H1 (cell line): ENCODE results near the gene SAMD4A. TPM values are rescaled to one million over a fixed set of nuclear protein-coding genes. Genes with fewer than 3 reads are reported as not detected.

Source experiments
- CTCF ChIA-PET: fragments of 300-600 bp; sonication (Branson Sonifier 250); formaldehyde crosslinking; loops from one replicate; lab custom pipeline; 2021; ENCODE audit not compliant: partially characterized antibody; lab: Charles Lee
- POLR2A ChIA-PET: fragments of 300-600 bp; sonication (Branson Sonifier 250); formaldehyde crosslinking; loops from one replicate; lab custom pipeline; 2021; ENCODE audit warnings: inconsistent platforms; ENCODE audit not compliant: partially characterized antibody; lab: Charles Lee
- DNase-seq, 2 experiments: peaks; one replicate each; pipeline versions ENCODE4 v3.0.0 to v3.0.0-alpha.2; 2010 to 2022; ENCODE audit warnings: low spot score in 2 of 2, low read depth in 1 of 2, mixed read lengths in 1 of 2
- FAIRE-seq: peaks from 2 replicates; lab custom pipeline; 2011; peaks lifted over from hg19 to GRCh38; lab: Jason Lieb, UNC
- H2AFZ ChIP-seq: 2 replicates; pipeline ENCODE4 v1.8.1; 2012; ENCODE audit warnings: low read length, inconsistent platforms
- H2AK5ac ChIP-seq: 2 replicates; pipeline ENCODE4 v1.6.1; 2013; ENCODE audit warnings: low read depth, low read length
- H2BK120ac ChIP-seq: replicated peaks from 2 replicates; pipeline ENCODE3; 2013; ENCODE audit warnings: low read depth, low read length, inconsistent platforms
- H2BK12ac ChIP-seq: 2 replicates; pipeline ENCODE4 v1.6.1; 2013; ENCODE audit warnings: low read depth, low read length
- H2BK15ac ChIP-seq: 2 replicates; pipeline ENCODE4 v1.6.1; 2013; ENCODE audit warnings: low read length
- H2BK20ac ChIP-seq: 2 replicates; pipeline ENCODE4 v1.6.1; 2013; ENCODE audit warnings: low read length
- H2BK5ac ChIP-seq: 2 replicates; pipeline ENCODE4 v1.6.1; 2013; ENCODE audit warnings: low read depth, low read length
- H3K14ac ChIP-seq: 2 replicates; pipeline ENCODE4 v1.6.1; 2013; ENCODE audit warnings: inconsistent platforms; ENCODE audit not compliant: insufficient read length
- H3K18ac ChIP-seq: 2 replicates; pipeline ENCODE4 v1.6.1; 2013; ENCODE audit warnings: low read length; ENCODE audit errors: extremely low read depth
- H3K23ac ChIP-seq: 2 replicates; pipeline ENCODE4 v1.6.1; 2013; ENCODE audit warnings: inconsistent platforms; ENCODE audit not compliant: insufficient read length
- H3K23me2 ChIP-seq: 2 replicates; pipeline ENCODE4 v1.6.1; 2013; ENCODE audit warnings: low read depth, low read length
- H3K27ac ChIP-seq: 2 replicates; pipeline ENCODE4 v1.6.1; 2011; ENCODE audit warnings: low read depth, low read length, inconsistent platforms
- H3K27me3 ChIP-seq, 4 experiments: replicated peaks in 1 of 4; 1 replicate in 1 of 4; 2 replicates in 3 of 4; pipeline versions ENCODE4 v1.6.1 to v1.8.1; 2011 to 2013; ENCODE audit warnings: low read length in 3 of 4, mild to moderate bottlenecking in 3 of 4, inconsistent platforms in 2 of 4, mixed read lengths in 2 of 4, moderate library complexity in 1 of 4; ENCODE audit not compliant: control insufficient read depth in 3 of 4, insufficient read depth in 3 of 4; ENCODE audit errors: extremely low read depth in 1 of 4
- H3K36me3 ChIP-seq, 4 experiments: 2 replicates each; pipeline versions ENCODE4 v1.6.1 to v1.8.1; 2011 to 2013; ENCODE audit warnings: mild to moderate bottlenecking in 4 of 4, low read length in 3 of 4, moderate library complexity in 2 of 4, control low read depth in 1 of 4, inconsistent platforms in 1 of 4; ENCODE audit not compliant: insufficient read depth in 4 of 4, control insufficient read depth in 2 of 4
- H3K4ac ChIP-seq: replicated peaks from 2 replicates; pipeline ENCODE3; 2013; ENCODE audit warnings: low read length, low read depth, mixed read lengths, inconsistent platforms; ENCODE audit not compliant: insufficient read length
- H3K4me1 ChIP-seq, 4 experiments: replicated peaks in 1 of 4; 1 replicate in 1 of 4; 2 replicates in 3 of 4; pipeline versions ENCODE4 v1.6.1 to v1.8.1; 2011 to 2013; ENCODE audit warnings: low read length in 3 of 4, inconsistent platforms in 2 of 4, mixed read lengths in 1 of 4; ENCODE audit not compliant: insufficient read depth in 4 of 4, control insufficient read depth in 3 of 4
- H3K4me2 ChIP-seq, 2 experiments: 2 replicates each; pipeline versions ENCODE4 v1.6.1 to v1.8.1; 2011 to 2013; ENCODE audit warnings: low read depth in 2 of 2, low read length in 2 of 2, control low read depth in 1 of 2, inconsistent platforms in 1 of 2, mild to moderate bottlenecking in 1 of 2; ENCODE audit not compliant: insufficient read depth in 1 of 2
- H3K4me3 ChIP-seq, 4 experiments: fragments of 200-600, 300-600 bp in 1 of 4; sonication (generic), shearing (Covaris generic), sonication (Bioruptor Twin) in 1 of 4; 2 replicates each; pipeline versions ENCODE4 v1.5.1 to v1.8.1; 2011 to 2016; ENCODE audit warnings: low read length in 4 of 4, low read depth in 3 of 4, control low read depth in 2 of 4, inconsistent platforms in 2 of 4, mild to moderate bottlenecking in 2 of 4, mixed read lengths in 1 of 4, moderate library complexity in 1 of 4; ENCODE audit not compliant: insufficient read depth in 2 of 4; ENCODE audit errors: extremely low read depth in 1 of 4
- H3K56ac ChIP-seq: replicated peaks from 2 replicates; pipeline ENCODE3; 2013; ENCODE audit warnings: low read depth, mild to moderate bottlenecking, mixed read lengths, low read length, inconsistent platforms; ENCODE audit not compliant: insufficient read length
- H3K79me1 ChIP-seq: 2 replicates; pipeline ENCODE4 v1.6.1; 2013; ENCODE audit warnings: low read depth, low read length, control low read depth
- H3K79me2 ChIP-seq, 2 experiments: 2 replicates each; pipeline versions ENCODE4 v1.6.1 to v1.8.1; 2012 to 2013; ENCODE audit warnings: low read length in 2 of 2, mild to moderate bottlenecking in 2 of 2, inconsistent platforms in 1 of 2; ENCODE audit not compliant: insufficient read depth in 2 of 2, control insufficient read depth in 1 of 2
- H3K9ac ChIP-seq, 4 experiments: replicated peaks in 1 of 4; 1 replicate in 1 of 4; 2 replicates in 3 of 4; pipeline versions ENCODE4 v1.6.1 to v1.8.1; 2011 to 2013; ENCODE audit warnings: low read depth in 3 of 4, low read length in 3 of 4, control low read depth in 2 of 4, mild to moderate bottlenecking in 2 of 4, moderate library complexity in 2 of 4, inconsistent platforms in 1 of 4; ENCODE audit errors: extremely low read depth in 1 of 4
- H3K9me3 ChIP-seq, 2 experiments: 2 replicates each; pipeline versions ENCODE4 v1.6.1 to v1.8.1; 2012 to 2013; ENCODE audit warnings: mild to moderate bottlenecking in 2 of 2, moderate library complexity in 2 of 2, control low read depth in 1 of 2, inconsistent platforms in 1 of 2, low read depth in 1 of 2, low read length in 1 of 2, mixed read lengths in 1 of 2; ENCODE audit not compliant: insufficient read depth in 2 of 2
- H4K20me1 ChIP-seq, 2 experiments: replicated peaks in 1 of 2; 2 replicates each; pipeline versions ENCODE3 to v1.8.1; 2011 to 2013; ENCODE audit warnings: inconsistent platforms in 2 of 2, low read length in 2 of 2, mild to moderate bottlenecking in 1 of 2; ENCODE audit not compliant: insufficient read depth in 2 of 2, control insufficient read depth in 1 of 2
- H4K5ac ChIP-seq: 2 replicates; pipeline ENCODE4 v1.6.1; 2013; ENCODE audit warnings: low read length, low read depth, mixed read lengths, inconsistent platforms; ENCODE audit not compliant: insufficient read length
- H4K8ac ChIP-seq: 2 replicates; pipeline ENCODE4 v1.8.0; 2013; ENCODE audit warnings: mild to moderate bottlenecking, moderate library complexity, low read length, inconsistent platforms; ENCODE audit not compliant: insufficient read depth; ENCODE audit errors: extremely low read depth
- H4K91ac ChIP-seq: replicated peaks from 2 replicates; pipeline ENCODE3; 2013; ENCODE audit warnings: low read length, mixed read lengths, inconsistent platforms; ENCODE audit not compliant: insufficient read length
- ATF3 ChIP-seq: IDR thresholded peaks from 2 replicates; pipeline ENCODE4 v1.6.1; 2011; ENCODE audit warnings: low read depth, mild to moderate bottlenecking, low read length; ENCODE audit not compliant: insufficient read depth
- BRCA1 ChIP-seq: IDR thresholded peaks from 2 replicates; pipeline ENCODE4 v1.6.1; 2012; ENCODE audit warnings: low read depth, low read length, improper control_type of control experiment
- CEBPB ChIP-seq: IDR thresholded peaks from 2 replicates; pipeline ENCODE4 v1.6.1; 2012; ENCODE audit warnings: low read depth, low read length
- HDAC6 ChIP-seq: IDR thresholded peaks from one replicate; pipeline ENCODE4 v1.7.1; 2012; ENCODE audit warnings: low read depth, mild to moderate bottlenecking, inconsistent platforms, low read length, moderate library complexity
- JUND ChIP-seq: IDR thresholded peaks from 2 replicates; pipeline ENCODE4 v1.6.1; 2011; ENCODE audit warnings: mild to moderate bottlenecking, improper control_type of control experiment, low read length
- KDM4A ChIP-seq: IDR thresholded peaks from one replicate; pipeline ENCODE4 v1.7.1; 2012; ENCODE audit warnings: low read depth, mild to moderate bottlenecking, moderate library complexity, low read length, inconsistent platforms; ENCODE audit not compliant: severe bottlenecking
- SP4 ChIP-seq: IDR thresholded peaks from 2 replicates; pipeline ENCODE4 v1.6.1; 2012; ENCODE audit warnings: low read length, inconsistent platforms
- USF2 ChIP-seq: IDR thresholded peaks from 2 replicates; pipeline ENCODE4 v1.6.1; 2011; ENCODE audit warnings: low read length, improper control_type of control experiment
- ZNF274 ChIP-seq: IDR thresholded peaks from 2 replicates; pipeline ENCODE4 v1.7.0; 2012; ENCODE audit warnings: low read length, borderline replicate concordance; ENCODE audit errors: extremely low read depth
- WGBS, 2 experiments: shearing (Covaris generic) in 1 of 2; methylation state at CpG; one replicate each; pipeline versions ENCODE4 v1.1.6 to v1.1.7; 2013 to 2015; ENCODE audit warnings: low lambda C conversion rate in 2 of 2, mixed read lengths in 2 of 2, inconsistent platforms in 1 of 2, low coverage in 1 of 2, missing lambda C conversion rate in 1 of 2; ENCODE audit not compliant: insufficient replicate concordance in 2 of 2, insufficient coverage in 1 of 2, insufficient read length in 1 of 2; ENCODE audit errors: extremely low coverage in 1 of 2, missing lambda C conversion rate in 1 of 2; 5-methylcytosine and 5-hydroxymethylcytosine counted together
- polyA plus RNA-seq, 7 experiments: library from polyadenylated mRNA; depleted of rRNA in 3 of 7; stranded (reverse) in 5 of 7; unstranded in 2 of 7; fragments of >200 nt in 5 of 7; fragments of 200-250 nt in 2 of 7; gene quantifications; 1 replicate in 5 of 7; 2 replicates in 1 of 7; 4 replicates in 1 of 7; pipeline versions ENCODE4 v1.2.1 to v1.2.3, GENCODE V29; 2011 to 2013; ENCODE audit warnings: missing spikeins in 2 of 7, mixed read lengths in 2 of 7
- total RNA-seq: library from RNA; stranded (reverse); fragmentation: NEBNext Ultra II Directional; extraction: Animal tissue kit (Norgen Biotek cat#: 25700); gene quantifications from 2 replicates; pipeline ENCODE4 v1.2.1, GENCODE V29; 2021
- TF ChIP-seq, protein P1 (sequence below), 3 experiments: IDR thresholded peaks; 1 replicate in 2 of 3; 2 replicates in 1 of 3; pipeline versions ENCODE4 v1.5.1 to v1.6.1; 2011; ENCODE audit warnings: low read length in 3 of 3, mild to moderate bottlenecking in 3 of 3, inconsistent platforms in 2 of 3, low read depth in 1 of 3, moderate library complexity in 1 of 3; ENCODE audit not compliant: insufficient read depth in 1 of 3; ENCODE audit errors: control extremely low read depth in 1 of 3

Gene SAMD4A
- total and polyA plus RNA-seq, 2 of the 8 experiments (the other 6 are each of a cell fraction or from before 2014, with no cell fraction given): 2.4 to 12.3 TPM

GRCh38 chr14:54828037-54828436 lies 261.1 kb downstream of the SAMD4A start:
- H2BK5ac ChIP-seq: no peak overlapping the region
- H3K23me2 ChIP-seq: no peaks in the 10 kb centered on the region
- 92% methylated on average over 1 of the region's 1 CpG; no CpG with 5 or more reads in 1 of the 2 experiments for WGBS, 2 experiments
- no peak overlapping the region for H2BK15ac ChIP-seq
- no peaks in the 10 kb centered on the region for H4K20me1 ChIP-seq
- FAIRE-seq (no peak), DNase-seq (no peak)
- H3K4ac ChIP-seq: no peak overlapping the region
- H4K91ac ChIP-seq: no peak overlapping the region
- no peaks in the 10 kb centered on the region for H3K9me3 ChIP-seq
- no peak overlapping the region for H4K8ac ChIP-seq
- no peaks in the 10 kb centered on the region for H3K27me3 ChIP-seq
- H2BK120ac ChIP-seq: no peak overlapping the region
- no peaks in the 10 kb centered on the region for H3K79me1 ChIP-seq
- H2BK12ac ChIP-seq: no peak overlapping the region
- H3K79me2 ChIP-seq: no peaks in the 10 kb centered on the region
- no peak overlapping the region for H2AK5ac ChIP-seq
- CTCF ChIA-PET: interaction anchor here (0.8 to 2.5 kb wide), 6 partner anchors 10 to 75 kb away, joined by 3 to 7 read pairs (median 4); partner anchors contain the start of gene GCH1
- H3K56ac ChIP-seq: no peak overlapping the region
- no peak overlapping the region for H3K18ac ChIP-seq
- no peak overlapping the region for H2BK20ac ChIP-seq
- no peaks in the 10 kb centered on the region for H3K36me3 ChIP-seq
- no peak overlapping the region for H3K4me2 ChIP-seq
- H2AFZ ChIP-seq: no peak overlapping the region
- H3K4me3 ChIP-seq: no peak overlapping the region
- H3K27ac ChIP-seq: no peak overlapping the region
- H3K4me1 ChIP-seq: no peaks in the 10 kb centered on the region
- no peak overlapping the region for H3K14ac ChIP-seq
- H4K5ac ChIP-seq: no peak overlapping the region
- H3K23ac ChIP-seq: no peak overlapping the region
- POLR2A ChIA-PET: interaction anchor here (1.6 kb wide), 1 partner anchor 10 kb away, joined by 4 read pairs; no protein-coding TSS in a partner anchor
- no peak overlapping the region for H3K9ac ChIP-seq
- TF ChIP-seq CEBPB (no peak), JUND (no peak), USF2 (no peak), SP4 (no peak), ATF3 (no peak), KDM4A (no peak), HDAC6 (no peak), BRCA1 (no peak), ZNF274 (no peak)
- TF ChIP-seq, protein P1, sequence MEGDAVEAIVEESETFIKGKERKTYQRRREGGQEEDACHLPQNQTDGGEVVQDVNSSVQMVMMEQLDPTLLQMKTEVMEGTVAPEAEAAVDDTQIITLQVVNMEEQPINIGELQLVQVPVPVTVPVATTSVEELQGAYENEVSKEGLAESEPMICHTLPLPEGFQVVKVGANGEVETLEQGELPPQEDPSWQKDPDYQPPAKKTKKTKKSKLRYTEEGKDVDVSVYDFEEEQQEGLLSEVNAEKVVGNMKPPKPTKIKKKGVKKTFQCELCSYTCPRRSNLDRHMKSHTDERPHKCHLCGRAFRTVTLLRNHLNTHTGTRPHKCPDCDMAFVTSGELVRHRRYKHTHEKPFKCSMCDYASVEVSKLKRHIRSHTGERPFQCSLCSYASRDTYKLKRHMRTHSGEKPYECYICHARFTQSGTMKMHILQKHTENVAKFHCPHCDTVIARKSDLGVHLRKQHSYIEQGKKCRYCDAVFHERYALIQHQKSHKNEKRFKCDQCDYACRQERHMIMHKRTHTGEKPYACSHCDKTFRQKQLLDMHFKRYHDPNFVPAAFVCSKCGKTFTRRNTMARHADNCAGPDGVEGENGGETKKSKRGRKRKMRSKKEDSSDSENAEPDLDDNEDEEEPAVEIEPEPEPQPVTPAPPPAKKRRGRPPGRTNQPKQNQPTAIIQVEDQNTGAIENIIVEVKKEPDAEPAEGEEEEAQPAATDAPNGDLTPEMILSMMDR (IDR thresholded peaks at IDR 0.05; ENCODE audit: control extremely low read depth in 1 of 3, insufficient read depth in 1 of 3, low read depth in 1 of 3, low read length in 3 of 3): no peak
